Mesenchymal stem cell (in vitro differentiated cells and primary cell): ENCODE results near the gene RBM34.
"Not testable (repeated sequence)": the region's sequence is repeated elsewhere in the genome, so short reads cannot be mapped to it uniquely, and the experiment has no call there.

Source experiments
- DNase-seq: peaks from one replicate; pipeline ENCODE4 v3.0.0-alpha.2; 2013
- H2AFZ ChIP-seq: one replicate; pipeline ENCODE4 v1.6.1; 2013; ENCODE audit warnings: low read depth, mild to moderate bottlenecking, control low read depth, inconsistent platforms, low read length, moderate library complexity
- H2AK5ac ChIP-seq: 2 replicates; pipeline ENCODE4 v1.6.1; 2013; ENCODE audit warnings: low read length, moderate library complexity, mild to moderate bottlenecking, inconsistent platforms; ENCODE audit not compliant: severe bottlenecking
- H2BK120ac ChIP-seq: one replicate; pipeline ENCODE4 v1.6.1; 2013; ENCODE audit warnings: low read depth, mild to moderate bottlenecking, inconsistent platforms, low read length, moderate library complexity
- H2BK12ac ChIP-seq, 2 experiments: one replicate each; pipeline ENCODE4 v1.6.1; 2013; ENCODE audit warnings: inconsistent platforms in 2 of 2, low read length in 2 of 2, mild to moderate bottlenecking in 2 of 2, moderate library complexity in 2 of 2, control low read depth in 1 of 2
- H2BK15ac ChIP-seq: one replicate; pipeline ENCODE4 v1.6.1; 2013; ENCODE audit warnings: mild to moderate bottlenecking, low read depth, inconsistent platforms; ENCODE audit not compliant: poor library complexity, severe bottlenecking
- H2BK5ac ChIP-seq: 2 replicates; pipeline ENCODE4 v1.6.1; 2013; ENCODE audit warnings: low read depth, mild to moderate bottlenecking, low read length, control low read depth, inconsistent platforms; ENCODE audit not compliant: poor library complexity, severe bottlenecking
- H3K14ac ChIP-seq, 2 experiments: one replicate each; pipeline ENCODE4 v1.6.1; 2013; ENCODE audit warnings: inconsistent platforms in 2 of 2, low read length in 2 of 2, control low read depth in 1 of 2, mild to moderate bottlenecking in 1 of 2, moderate library complexity in 1 of 2
- H3K18ac ChIP-seq, 2 experiments: one replicate each; pipeline ENCODE4 v1.6.1; 2013; ENCODE audit warnings: inconsistent platforms in 2 of 2, low read length in 2 of 2, control low read depth in 1 of 2, low read depth in 1 of 2, mild to moderate bottlenecking in 1 of 2
- H3K23ac ChIP-seq, 2 experiments: one replicate each; pipeline ENCODE4 v1.6.1; 2013; ENCODE audit warnings: inconsistent platforms in 2 of 2, low read length in 2 of 2, mild to moderate bottlenecking in 2 of 2, moderate library complexity in 2 of 2, control low read depth in 1 of 2
- H3K27ac ChIP-seq: 2 replicates; pipeline ENCODE4 v1.5.1; 2013; ENCODE audit warnings: mild to moderate bottlenecking, moderate library complexity, low read length, control low read depth, inconsistent platforms; ENCODE audit not compliant: poor library complexity, severe bottlenecking
- H3K27me3 ChIP-seq, 2 experiments: 2 replicates each; pipeline versions ENCODE4 v1.6.1 to v1.7.0; 2013; ENCODE audit warnings: low read length in 2 of 2, mild to moderate bottlenecking in 2 of 2, moderate library complexity in 2 of 2, control low read depth in 1 of 2, inconsistent platforms in 1 of 2; ENCODE audit not compliant: control insufficient read depth in 1 of 2, insufficient read depth in 1 of 2
- H3K36me3 ChIP-seq, 2 experiments: 2 replicates each; pipeline versions ENCODE4 v1.6.1 to v1.7.0; 2013; ENCODE audit warnings: low read length in 2 of 2, control low read depth in 1 of 2, inconsistent platforms in 1 of 2, low read depth in 1 of 2, mild to moderate bottlenecking in 1 of 2; ENCODE audit not compliant: insufficient read depth in 2 of 2, control insufficient read depth in 1 of 2
- H3K4ac ChIP-seq, 2 experiments: one replicate each; pipeline ENCODE4 v1.6.1; 2013; ENCODE audit warnings: inconsistent platforms in 2 of 2, low read length in 2 of 2, mild to moderate bottlenecking in 2 of 2, moderate library complexity in 2 of 2, control low read depth in 1 of 2, low read depth in 1 of 2
- H3K4me1 ChIP-seq: 2 replicates; pipeline ENCODE4 v1.6.1; 2013; ENCODE audit warnings: low read depth, low read length, control low read depth; ENCODE audit not compliant: control insufficient read depth, insufficient read depth
- H3K4me2 ChIP-seq: 2 replicates; pipeline ENCODE4 v1.6.1; 2013; ENCODE audit warnings: low read length, mild to moderate bottlenecking, inconsistent platforms; ENCODE audit not compliant: poor library complexity, severe bottlenecking
- H3K4me3 ChIP-seq, 2 experiments: 2 replicates each; pipeline versions ENCODE4 v1.5.1 to v1.7.0; 2013; ENCODE audit warnings: low read length in 2 of 2, mild to moderate bottlenecking in 2 of 2, control low read depth in 1 of 2, low read depth in 1 of 2; ENCODE audit not compliant: insufficient read depth in 1 of 2
- H3K79me1 ChIP-seq: replicated peaks from 2 replicates; pipeline ENCODE4 v1.6.1; 2013; ENCODE audit warnings: mild to moderate bottlenecking, control low read depth, low read length, inconsistent platforms; ENCODE audit not compliant: poor library complexity, severe bottlenecking
- H3K9ac ChIP-seq: 2 replicates; pipeline ENCODE4 v1.7.0; 2013; ENCODE audit warnings: mild to moderate bottlenecking, low read length, moderate library complexity
- H3K9me3 ChIP-seq: 2 replicates; pipeline ENCODE4 v1.7.0; 2013; ENCODE audit warnings: mild to moderate bottlenecking, low read length; ENCODE audit not compliant: control insufficient read depth
- H4K8ac ChIP-seq: one replicate; pipeline ENCODE4 v1.6.1; 2013; ENCODE audit warnings: inconsistent platforms, mild to moderate bottlenecking, low read length, moderate library complexity
- H4K91ac ChIP-seq: one replicate; pipeline ENCODE4 v1.6.1; 2013; ENCODE audit warnings: mild to moderate bottlenecking, low read length, inconsistent platforms
- WGBS: methylation state at CpG from one replicate; pipeline ENCODE4 v1.1.7; 2013; ENCODE audit warnings: mixed read lengths; 5-methylcytosine and 5-hydroxymethylcytosine counted together

The RBM34 gene

DNA sequence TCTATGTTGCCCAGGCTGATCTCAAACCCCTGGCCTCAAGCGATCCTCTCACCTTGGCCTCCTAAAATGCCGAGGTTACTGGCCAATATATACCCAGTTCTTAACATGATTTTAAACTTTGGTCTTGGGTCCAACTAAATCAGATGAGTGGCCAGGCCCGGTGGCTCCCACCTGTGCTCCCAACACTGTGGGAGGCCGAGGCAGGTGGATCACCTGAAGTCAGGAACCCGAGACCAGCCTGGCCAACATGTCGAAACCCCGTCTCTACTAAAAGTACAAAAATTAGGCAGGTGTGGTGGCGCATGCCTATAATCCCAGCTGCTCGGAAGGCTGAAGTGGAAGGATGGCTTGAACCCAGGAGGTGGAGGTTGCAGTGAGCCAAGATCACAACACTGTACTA lies 62.1 kb downstream of the RBM34 start:
- no peak for DNase-seq
- Histone ChIP-seq H3K23ac (no peak overlapping the region), H2BK5ac (no peak overlapping the region), H3K9ac (no peak overlapping the region), H2AFZ (no peak overlapping the region), H3K4me3 (no peak overlapping the region), H3K79me1 (peaks cover 3% of the 10 kb centered on the region), H2BK15ac (no peak overlapping the region), H2BK12ac (no peak overlapping the region), H3K14ac (no peak overlapping the region), H2AK5ac (no peak overlapping the region), H3K4me1 (no peaks in the 10 kb centered on the region), H3K27ac (no peak overlapping the region), H3K4me2 (no peak overlapping the region), H2BK120ac (no peak overlapping the region), H3K9me3 (no peaks in the 10 kb centered on the region), H3K4ac (no peak overlapping the region), H4K8ac (no peak overlapping the region), H3K27me3 (no peaks in the 10 kb centered on the region), H4K91ac (no peak overlapping the region), H3K18ac (no peak overlapping the region), H3K36me3 (no peaks in the 10 kb centered on the region)
- 94% methylated on average over 8 of the region's 9 CpGs for WGBS

DNA sequence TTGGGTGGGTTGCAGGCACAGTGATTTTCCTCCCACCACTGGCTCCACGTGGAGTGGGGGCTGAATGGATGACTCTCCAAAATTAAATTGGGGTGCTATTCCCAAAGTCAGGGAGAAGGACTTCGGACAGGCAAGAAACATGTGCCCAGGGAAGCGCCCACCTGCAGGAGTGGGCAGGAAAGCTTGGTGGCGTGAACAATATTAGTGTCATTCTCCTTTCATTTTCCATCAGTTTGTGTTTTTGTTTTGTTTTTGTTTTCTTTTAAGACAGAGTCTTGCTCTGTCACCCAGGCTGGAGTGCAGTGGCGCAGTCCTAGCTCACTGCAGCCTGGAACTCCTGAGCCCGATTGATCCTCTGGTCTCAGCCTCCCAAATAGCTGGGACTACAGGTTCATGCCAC lies 62.5 kb downstream of the RBM34 start:
- Histone ChIP-seq H3K27me3 (no peaks in the 10 kb centered on the region), H2BK5ac (no peak overlapping the region), H3K9ac (no peak overlapping the region), H3K23ac (no peak overlapping the region), H3K4ac (no peak overlapping the region), H3K4me1 (peaks cover 2% of the 10 kb centered on the region), H3K4me3 (no peak overlapping the region), H3K27ac (no peak overlapping the region), H2BK12ac (no peak overlapping the region), H2AK5ac (no peak overlapping the region), H3K18ac (no peak overlapping the region), H3K9me3 (no peaks in the 10 kb centered on the region), H2BK120ac (no peak overlapping the region), H4K8ac (peak overlapping the region; percentile 49), H2BK15ac (peak overlapping the region; percentile 7), H3K4me2 (no peak overlapping the region), H3K14ac (no peak overlapping the region), H3K36me3 (no peaks in the 10 kb centered on the region), H2AFZ (no peak overlapping the region), H3K79me1 (peaks cover 3% of the 10 kb centered on the region), H4K91ac (no peak overlapping the region)
- no peak for DNase-seq
- WGBS, result 79% methylated on average over 5 of the region's 6 CpGs

DNA sequence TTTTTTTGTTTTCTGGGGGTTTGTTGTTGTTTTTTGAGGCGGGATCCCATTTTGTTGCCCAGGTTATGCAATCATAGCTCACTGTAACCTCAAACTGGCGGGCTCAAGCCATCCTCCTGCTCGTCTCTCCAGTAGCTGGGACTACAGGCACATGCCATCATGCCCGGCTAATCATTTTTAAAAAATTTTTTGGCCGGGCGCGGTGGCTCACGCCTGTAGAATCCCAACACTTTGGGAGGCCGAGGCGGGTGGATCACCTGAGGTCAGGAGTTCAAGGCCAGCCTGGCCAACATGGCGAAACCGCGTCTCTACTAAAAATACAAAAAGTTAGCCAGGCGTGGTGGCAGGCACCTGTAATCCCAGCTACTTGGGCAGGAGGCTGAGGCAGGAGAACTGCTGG lies 63.5 kb downstream of the RBM34 start:
- not testable (repeated sequence) for H2BK12ac ChIP-seq, H2BK5ac ChIP-seq, H3K4me2 ChIP-seq, H3K4me1 ChIP-seq, H2AFZ ChIP-seq, H4K91ac ChIP-seq, H3K4me3 ChIP-seq, H3K14ac ChIP-seq, H2BK15ac ChIP-seq, H3K9ac ChIP-seq, H3K27ac ChIP-seq, H3K36me3 ChIP-seq, DNase-seq, H4K8ac ChIP-seq, H2BK120ac ChIP-seq, H3K9me3 ChIP-seq, H3K18ac ChIP-seq, H3K4ac ChIP-seq, H3K23ac ChIP-seq, H3K79me1 ChIP-seq, H3K27me3 ChIP-seq, H2AK5ac ChIP-seq
- WGBS, result 95% methylated on average over 14 of the region's 14 CpGs

DNA sequence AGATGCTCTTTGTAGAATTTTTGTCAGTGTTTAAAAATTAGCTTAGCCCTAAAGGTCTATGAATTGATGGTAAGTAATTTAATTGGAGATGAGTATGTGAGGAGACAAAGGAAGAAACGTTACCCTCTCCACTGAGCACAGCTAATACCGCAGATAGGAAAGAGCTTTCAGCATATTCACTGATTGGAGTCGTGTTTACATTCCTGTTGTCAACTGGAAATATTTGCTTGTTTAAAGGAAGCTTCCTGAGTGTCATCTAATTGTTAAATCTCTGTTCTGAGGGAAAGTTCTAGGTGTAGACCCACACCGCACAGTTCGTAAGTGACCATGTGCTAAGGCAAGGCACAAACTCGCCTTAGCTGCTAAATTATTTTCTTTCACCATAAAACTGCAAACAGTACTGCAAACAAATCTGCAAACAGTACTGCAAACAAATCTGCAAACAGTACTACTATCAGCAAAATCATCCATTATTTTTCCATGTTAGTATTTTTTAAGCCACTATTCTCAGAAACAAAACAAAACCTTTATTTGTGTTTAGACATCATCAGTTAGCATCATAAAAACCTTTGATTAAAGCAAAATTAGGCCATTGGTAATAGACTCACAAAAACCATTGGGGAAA lies 65.0 kb downstream of the RBM34 start:
- H2BK120ac ChIP-seq, result no peak overlapping the region
- 30% methylated on average over 4 of the region's 6 CpGs for WGBS
- H3K4me1 ChIP-seq, result peaks cover 6% of the 10 kb centered on the region
- no peak overlapping the region for H3K18ac ChIP-seq
- no peak overlapping the region for H2AFZ ChIP-seq
- H3K23ac ChIP-seq, result no peak overlapping the region
- no peak overlapping the region for H4K8ac ChIP-seq
- H3K27ac ChIP-seq, result no peak overlapping the region
- H4K91ac ChIP-seq, result no peak overlapping the region
- H3K14ac ChIP-seq, result no peak overlapping the region
- H3K4me2 ChIP-seq, result no peak overlapping the region
- H2BK12ac ChIP-seq, result no peak overlapping the region
- peak; percentile 51 for DNase-seq
- no peaks in the 10 kb centered on the region for H3K27me3 ChIP-seq
- H2BK15ac ChIP-seq, result no peak overlapping the region
- H3K36me3 ChIP-seq, result no peaks in the 10 kb centered on the region
- H3K9ac ChIP-seq, result no peak overlapping the region
- no peak overlapping the region for H3K4ac ChIP-seq
- H2AK5ac ChIP-seq, result no peak overlapping the region
- no peak overlapping the region for H3K4me3 ChIP-seq
- H2BK5ac ChIP-seq, result no peak overlapping the region
- no peaks in the 10 kb centered on the region for H3K9me3 ChIP-seq
- H3K79me1 ChIP-seq, result no peaks in the 10 kb centered on the region
